Fibroblast of lung (primary cell): ENCODE results near the gene B3GALNT2. TPM values are rescaled to one million over a fixed set of nuclear protein-coding genes. Genes with fewer than 3 reads are reported as not detected.

ENCODE experiments used
- DNase-seq, 2 donors: peaks; one replicate each; pipeline versions ENCODE4 v3.0.0 to v3.0.0-alpha.2; 2010; ENCODE audit warnings: low read depth in 2 of 2
- H2AFZ ChIP-seq: 2 replicates; pipeline ENCODE4 v1.5.1; 2012; ENCODE audit warnings: low read length, control low read depth, inconsistent platforms
- H3K27ac ChIP-seq: 2 replicates; pipeline ENCODE4 v1.5.1; 2011; ENCODE audit warnings: low read length, control low read depth; ENCODE audit not compliant: insufficient read depth
- H3K27me3 ChIP-seq: 2 replicates; pipeline ENCODE4 v1.5.1; 2011; ENCODE audit warnings: mild to moderate bottlenecking, low read length; ENCODE audit not compliant: control insufficient read depth, insufficient read depth
- H3K36me3 ChIP-seq: 2 replicates; pipeline ENCODE4 v1.5.1; 2011; ENCODE audit warnings: low read length; ENCODE audit not compliant: control insufficient read depth, insufficient read depth
- H3K4me1 ChIP-seq: 2 replicates; pipeline ENCODE4 v1.5.1; 2011; ENCODE audit warnings: low read length; ENCODE audit not compliant: control insufficient read depth, insufficient read depth; ENCODE audit errors: extremely low read depth
- H3K4me2 ChIP-seq: 2 replicates; pipeline ENCODE4 v1.5.1; 2011; ENCODE audit warnings: low read length, control low read depth; ENCODE audit not compliant: insufficient read depth; ENCODE audit errors: extremely low read depth
- H3K4me3 ChIP-seq, 4 experiments: fragments of 200-600 bp in 1 of 4; sonication (generic) in 1 of 4; replicated peaks in 1 of 4; 2 replicates each; pipeline ENCODE4 v1.5.1; 2011 to 2016; ENCODE audit warnings: low read length in 4 of 4, low read depth in 3 of 4, mild to moderate bottlenecking in 3 of 4, control low read depth in 2 of 4, inconsistent platforms in 1 of 4, mixed read lengths in 1 of 4; ENCODE audit not compliant: insufficient read depth in 1 of 4; ENCODE audit errors: control extremely low read depth in 1 of 4
- H3K79me2 ChIP-seq: 2 replicates; pipeline ENCODE4 v1.5.1; 2012; ENCODE audit warnings: mild to moderate bottlenecking, low read length, inconsistent platforms; ENCODE audit not compliant: control insufficient read depth, insufficient read depth
- H3K9ac ChIP-seq: 2 replicates; pipeline ENCODE4 v1.5.1; 2011; ENCODE audit warnings: mild to moderate bottlenecking, low read length, control low read depth; ENCODE audit not compliant: insufficient read depth
- H3K9me3 ChIP-seq: 2 replicates; pipeline ENCODE4 v1.5.1; 2012; ENCODE audit warnings: low read depth, low read length; ENCODE audit not compliant: control insufficient read depth, insufficient read depth
- H4K20me1 ChIP-seq: 2 replicates; pipeline ENCODE4 v1.5.1; 2011; ENCODE audit warnings: low read length; ENCODE audit not compliant: control insufficient read depth, insufficient read depth; ENCODE audit errors: extremely low read depth
- EZH2 ChIP-seq: IDR thresholded peaks from 2 replicates; pipeline ENCODE4 v1.5.1; 2012; ENCODE audit warnings: low read length, control low read depth, mild to moderate bottlenecking; ENCODE audit errors: missing control alignments
- polyA minus RNA-seq: library from RNA; depleted of rRNA, polyadenylated mRNA; stranded (reverse); fragments of >200 nt; gene quantifications from 2 replicates; pipeline ENCODE4 v1.2.3, GENCODE V29; 2011; ENCODE audit warnings: low replicate concordance
- polyA plus RNA-seq, 2 donors: library from polyadenylated mRNA; depleted of rRNA in 1 of 2; stranded (reverse) in 1 of 2; unstranded in 1 of 2; fragments of >200 nt; gene quantifications; 2 replicates each; pipeline ENCODE4 v1.2.1, GENCODE V29; 2011 to 2012; ENCODE audit warnings: missing spikeins in 1 of 2
- total RNA-seq: library from RNA; depleted of rRNA; stranded (reverse); fragments of >200 nt; gene quantifications from 2 replicates; pipeline ENCODE4 v1.2.1, GENCODE V29; 2014
- TF ChIP-seq, protein P1 (sequence below), 2 donors: IDR thresholded peaks in 1 of 2; conservative IDR thresholded peaks in 1 of 2; 1 replicate in 1 of 2; 2 replicates in 1 of 2; pipeline ENCODE4 v1.5.1; 2011 to 2012; ENCODE audit warnings: low read length in 2 of 2, control low read depth in 1 of 2, inconsistent platforms in 1 of 2, low read depth in 1 of 2, mild to moderate bottlenecking in 1 of 2

B3GALNT2 gene
- total RNA-seq, result 47.0 and 51.4 TPM in 2 replicates
- 16.3 and 23.1 TPM in 2 replicates for polyA plus RNA-seq
- polyA plus RNA-seq (2012), result 8.0 and 10.4 TPM in 2 replicates
- 6.0 and 7.8 TPM in 2 replicates for polyA minus RNA-seq

DNA sequence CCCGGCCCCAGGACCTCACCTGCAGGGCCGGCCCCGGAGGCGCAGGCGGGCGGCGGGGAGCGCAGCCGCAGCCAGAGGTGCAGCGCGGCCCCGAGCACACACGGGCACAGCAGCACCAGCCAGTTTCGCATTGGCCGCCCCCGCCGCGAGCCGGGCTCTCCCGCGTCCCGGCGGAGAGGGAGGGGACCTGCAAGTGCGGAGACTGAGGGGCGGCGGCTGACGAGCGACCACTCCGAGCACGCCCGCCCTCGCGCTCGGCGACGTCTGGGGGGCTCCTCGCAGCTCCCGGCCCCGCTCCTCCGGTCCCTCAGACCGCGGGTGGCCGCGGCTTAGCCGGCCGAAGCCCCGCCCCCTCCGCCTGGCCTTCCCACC lies at the start of gene B3GALNT2:
Gene B3GALNT2, minus strand, starts transcription at position 331 of the 372 bp plus-strand sequence. Its CDS starts 200 bp downstream, at position 131.
- no peaks in the 10 kb centered on the region for H3K9me3 ChIP-seq
- DNase-seq, result no peak
- H3K4me2 ChIP-seq, result peak within 1 kb of the TSS; percentile 90
- H3K79me2 ChIP-seq, result peaks cover 34% of the 10 kb centered on the region
- H2AFZ ChIP-seq, result peak within 1 kb of the TSS; percentile 97
- H3K4me1 ChIP-seq, result peaks cover 2% of the 10 kb centered on the region
- peak within 1 kb of the TSS; percentile 80 to 93 (median 84) for H3K4me3 ChIP-seq
- H4K20me1 ChIP-seq, result no peaks in the 10 kb centered on the region
- H3K27ac ChIP-seq, result peak within 1 kb of the TSS; percentile 99
- TF ChIP-seq, protein P1, sequence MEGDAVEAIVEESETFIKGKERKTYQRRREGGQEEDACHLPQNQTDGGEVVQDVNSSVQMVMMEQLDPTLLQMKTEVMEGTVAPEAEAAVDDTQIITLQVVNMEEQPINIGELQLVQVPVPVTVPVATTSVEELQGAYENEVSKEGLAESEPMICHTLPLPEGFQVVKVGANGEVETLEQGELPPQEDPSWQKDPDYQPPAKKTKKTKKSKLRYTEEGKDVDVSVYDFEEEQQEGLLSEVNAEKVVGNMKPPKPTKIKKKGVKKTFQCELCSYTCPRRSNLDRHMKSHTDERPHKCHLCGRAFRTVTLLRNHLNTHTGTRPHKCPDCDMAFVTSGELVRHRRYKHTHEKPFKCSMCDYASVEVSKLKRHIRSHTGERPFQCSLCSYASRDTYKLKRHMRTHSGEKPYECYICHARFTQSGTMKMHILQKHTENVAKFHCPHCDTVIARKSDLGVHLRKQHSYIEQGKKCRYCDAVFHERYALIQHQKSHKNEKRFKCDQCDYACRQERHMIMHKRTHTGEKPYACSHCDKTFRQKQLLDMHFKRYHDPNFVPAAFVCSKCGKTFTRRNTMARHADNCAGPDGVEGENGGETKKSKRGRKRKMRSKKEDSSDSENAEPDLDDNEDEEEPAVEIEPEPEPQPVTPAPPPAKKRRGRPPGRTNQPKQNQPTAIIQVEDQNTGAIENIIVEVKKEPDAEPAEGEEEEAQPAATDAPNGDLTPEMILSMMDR (conservative IDR thresholded peaks at IDR 0.05 in 1 of 2, IDR thresholded peaks at IDR 0.05 in 1 of 2; ENCODE audit: low read depth in 1 of 2, low read length in 2 of 2), result no peak
- no peak for TF ChIP-seq EZH2
- H3K36me3 ChIP-seq, result no peaks in the 10 kb centered on the region
- no peaks in the 10 kb centered on the region for H3K27me3 ChIP-seq
- H3K9ac ChIP-seq, result peak within 1 kb of the TSS; percentile 85

DNA sequence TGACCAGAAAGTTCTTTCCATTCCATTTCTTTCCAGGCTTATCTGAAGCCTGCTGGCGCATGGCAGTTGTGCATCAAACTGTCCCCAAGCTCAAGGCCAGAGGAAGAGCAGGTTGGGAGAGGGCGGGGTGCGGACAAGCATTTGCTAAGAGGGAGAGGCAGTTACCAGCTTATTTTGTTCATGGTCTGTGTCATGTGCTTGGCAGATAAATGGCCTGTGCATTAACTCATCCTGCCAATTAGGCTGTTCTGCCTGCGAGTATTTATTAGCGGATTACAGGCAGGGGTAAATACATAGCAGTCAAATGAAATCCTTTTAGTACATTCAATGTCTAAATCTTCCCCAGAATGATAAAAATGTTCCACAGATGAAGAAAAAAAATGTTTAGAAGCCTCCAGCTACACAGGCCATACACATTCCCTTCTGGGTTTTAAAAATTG lies 48.9 kb upstream of the B3GALNT2 start:
- no peak overlapping the region for H3K4me3 ChIP-seq
- DNase-seq, result no peak
- no peak overlapping the region for H3K9ac ChIP-seq
- no peaks in the 10 kb centered on the region for H3K79me2 ChIP-seq
- no peak overlapping the region for H3K4me2 ChIP-seq
- no peaks in the 10 kb centered on the region for H3K4me1 ChIP-seq
- no peaks in the 10 kb centered on the region for H4K20me1 ChIP-seq
- H3K9me3 ChIP-seq, result no peaks in the 10 kb centered on the region
- H3K27me3 ChIP-seq, result no peaks in the 10 kb centered on the region
- no peak overlapping the region for H3K27ac ChIP-seq
- no peak for TF ChIP-seq EZH2
- TF ChIP-seq, protein P1 (conservative IDR thresholded peaks at IDR 0.05 in 1 of 2, IDR thresholded peaks at IDR 0.05 in 1 of 2; ENCODE audit: low read depth in 1 of 2, low read length in 2 of 2), result no peak
- no peak overlapping the region for H2AFZ ChIP-seq
- no peaks in the 10 kb centered on the region for H3K36me3 ChIP-seq

DNA sequence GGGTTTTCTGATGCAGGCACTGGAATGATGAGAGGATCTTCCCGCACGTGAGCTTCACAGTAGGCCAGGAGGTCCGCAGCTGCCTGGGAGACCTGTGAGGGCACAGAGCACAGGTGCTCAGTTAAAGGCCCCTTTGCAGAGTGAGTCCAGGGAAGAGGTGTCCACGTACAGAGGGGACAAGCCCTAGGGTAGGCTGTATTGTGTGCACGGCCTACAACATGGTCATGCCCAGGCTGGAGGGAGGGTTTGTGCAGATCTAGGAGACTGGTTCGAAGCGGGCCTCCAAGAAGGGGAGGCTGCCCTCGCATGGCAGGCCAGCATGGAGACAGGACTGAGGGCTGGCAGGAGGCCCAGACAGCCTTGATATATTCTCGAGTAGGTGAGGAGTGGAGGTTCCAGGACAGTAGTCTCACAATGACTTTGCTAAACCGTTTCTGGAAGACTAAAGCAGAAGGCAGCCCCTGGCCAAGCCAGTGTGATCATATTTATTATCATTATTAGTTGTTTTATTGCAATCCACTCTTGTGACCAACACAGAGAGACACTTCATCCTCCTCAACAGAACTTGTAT lies 48.0 kb upstream of the B3GALNT2 start:
- no peak overlapping the region for H2AFZ ChIP-seq
- H3K9me3 ChIP-seq, result no peaks in the 10 kb centered on the region
- TF ChIP-seq, protein P1 (conservative IDR thresholded peaks at IDR 0.05 in 1 of 2, IDR thresholded peaks at IDR 0.05 in 1 of 2; ENCODE audit: low read depth in 1 of 2, low read length in 2 of 2), result no peak
- no peak for TF ChIP-seq EZH2
- no peak overlapping the region for H3K4me2 ChIP-seq
- H4K20me1 ChIP-seq, result no peaks in the 10 kb centered on the region
- no peaks in the 10 kb centered on the region for H3K36me3 ChIP-seq
- no peak for DNase-seq
- H3K79me2 ChIP-seq, result no peaks in the 10 kb centered on the region
- H3K27me3 ChIP-seq, result no peaks in the 10 kb centered on the region
- H3K9ac ChIP-seq, result no peak overlapping the region
- no peaks in the 10 kb centered on the region for H3K4me1 ChIP-seq
- no peak overlapping the region for H3K4me3 ChIP-seq
- no peak overlapping the region for H3K27ac ChIP-seq
